ENCODE data around the gene CEMIP2. TPM values are rescaled to one million over a fixed set of nuclear protein-coding genes. Genes with fewer than 3 reads are reported as not detected.

CEMIP2 gene
- polyA plus RNA-seq, 1 of the 3 experiments (the other 2 are of a cell fraction), result 39.8 TPM

DNA sequence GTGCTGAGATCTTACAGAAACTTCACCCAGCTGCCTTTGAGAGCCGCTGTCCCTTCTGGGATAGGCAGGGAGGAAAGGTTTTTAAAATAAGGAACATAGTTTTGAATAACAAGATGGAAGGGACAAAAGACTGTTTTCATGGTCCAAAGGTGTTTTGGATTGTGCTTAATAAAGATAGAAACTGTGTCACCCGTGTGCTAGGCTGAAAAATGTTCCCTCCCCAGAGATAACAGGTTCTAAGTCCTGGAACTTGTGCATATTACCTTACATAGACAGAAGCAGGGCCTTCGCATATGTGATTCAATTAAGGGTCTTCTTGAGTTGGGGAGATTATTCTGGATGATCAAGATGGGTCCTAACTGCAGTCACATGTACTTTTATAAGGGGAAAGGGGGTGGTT, 1.9 kb upstream of the CEMIP2 start:
- TF ChIP-seq TCF12 (IDR thresholded peaks at IDR 0.05) (no peak), ELF1 (IDR thresholded peaks at IDR 0.05) (no peak), YY1 (IDR thresholded peaks at IDR 0.05; ENCODE audit: low read depth) (no peak), MXI1 (IDR thresholded peaks at IDR 0.05; ENCODE audit: low read depth, low read length) (no peak), SMC3 (IDR thresholded peaks at IDR 0.05; ENCODE audit: low read depth, low read length) (no peak), SIN3A (IDR thresholded peaks at IDR 0.05; ENCODE audit: borderline replicate concordance, low read depth, low read length) (no peak), FOSL2 (IDR thresholded peaks at IDR 0.05; ENCODE audit: borderline replicate concordance, low read depth) (no peak), MEF2A (IDR thresholded peaks at IDR 0.05; ENCODE audit: borderline replicate concordance, low read depth) (no peak), NRF1 (IDR thresholded peaks at IDR 0.05; ENCODE audit: low read depth, low read length) (no peak), FOXM1 (IDR thresholded peaks at IDR 0.05; ENCODE audit: low read depth) (no peak), POLR2AphosphoS5 (IDR thresholded peaks at IDR 0.05; ENCODE audit: low read depth, low read length) (no peak), TAF1 (IDR thresholded peaks at IDR 0.05; ENCODE audit: borderline replicate concordance, low read depth, low read length) (no peak), NFIC (IDR thresholded peaks at IDR 0.05; ENCODE audit: borderline replicate concordance) (no peak), EZH2phosphoT487 (IDR thresholded peaks at IDR 0.05; ENCODE audit: borderline replicate concordance, low read depth) (no peak; the same call in 1 of the 2 replicates)
- TF ChIP-seq, protein P1, sequence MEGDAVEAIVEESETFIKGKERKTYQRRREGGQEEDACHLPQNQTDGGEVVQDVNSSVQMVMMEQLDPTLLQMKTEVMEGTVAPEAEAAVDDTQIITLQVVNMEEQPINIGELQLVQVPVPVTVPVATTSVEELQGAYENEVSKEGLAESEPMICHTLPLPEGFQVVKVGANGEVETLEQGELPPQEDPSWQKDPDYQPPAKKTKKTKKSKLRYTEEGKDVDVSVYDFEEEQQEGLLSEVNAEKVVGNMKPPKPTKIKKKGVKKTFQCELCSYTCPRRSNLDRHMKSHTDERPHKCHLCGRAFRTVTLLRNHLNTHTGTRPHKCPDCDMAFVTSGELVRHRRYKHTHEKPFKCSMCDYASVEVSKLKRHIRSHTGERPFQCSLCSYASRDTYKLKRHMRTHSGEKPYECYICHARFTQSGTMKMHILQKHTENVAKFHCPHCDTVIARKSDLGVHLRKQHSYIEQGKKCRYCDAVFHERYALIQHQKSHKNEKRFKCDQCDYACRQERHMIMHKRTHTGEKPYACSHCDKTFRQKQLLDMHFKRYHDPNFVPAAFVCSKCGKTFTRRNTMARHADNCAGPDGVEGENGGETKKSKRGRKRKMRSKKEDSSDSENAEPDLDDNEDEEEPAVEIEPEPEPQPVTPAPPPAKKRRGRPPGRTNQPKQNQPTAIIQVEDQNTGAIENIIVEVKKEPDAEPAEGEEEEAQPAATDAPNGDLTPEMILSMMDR (IDR thresholded peaks at IDR 0.05), result no peak
- TF ChIP-seq, protein P2, sequence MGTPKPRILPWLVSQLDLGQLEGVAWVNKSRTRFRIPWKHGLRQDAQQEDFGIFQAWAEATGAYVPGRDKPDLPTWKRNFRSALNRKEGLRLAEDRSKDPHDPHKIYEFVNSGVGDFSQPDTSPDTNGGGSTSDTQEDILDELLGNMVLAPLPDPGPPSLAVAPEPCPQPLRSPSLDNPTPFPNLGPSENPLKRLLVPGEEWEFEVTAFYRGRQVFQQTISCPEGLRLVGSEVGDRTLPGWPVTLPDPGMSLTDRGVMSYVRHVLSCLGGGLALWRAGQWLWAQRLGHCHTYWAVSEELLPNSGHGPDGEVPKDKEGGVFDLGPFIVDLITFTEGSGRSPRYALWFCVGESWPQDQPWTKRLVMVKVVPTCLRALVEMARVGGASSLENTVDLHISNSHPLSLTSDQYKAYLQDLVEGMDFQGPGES (IDR thresholded peaks at IDR 0.05; ENCODE audit: low read depth, low read length), result no peak
- TF ChIP-seq, protein P3, sequence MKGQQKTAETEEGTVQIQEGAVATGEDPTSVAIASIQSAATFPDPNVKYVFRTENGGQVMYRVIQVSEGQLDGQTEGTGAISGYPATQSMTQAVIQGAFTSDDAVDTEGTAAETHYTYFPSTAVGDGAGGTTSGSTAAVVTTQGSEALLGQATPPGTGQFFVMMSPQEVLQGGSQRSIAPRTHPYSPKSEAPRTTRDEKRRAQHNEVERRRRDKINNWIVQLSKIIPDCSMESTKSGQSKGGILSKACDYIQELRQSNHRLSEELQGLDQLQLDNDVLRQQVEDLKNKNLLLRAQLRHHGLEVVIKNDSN (IDR thresholded peaks at IDR 0.05; ENCODE audit: borderline replicate concordance, low read depth), result no peak
- TF ChIP-seq, protein P4, sequence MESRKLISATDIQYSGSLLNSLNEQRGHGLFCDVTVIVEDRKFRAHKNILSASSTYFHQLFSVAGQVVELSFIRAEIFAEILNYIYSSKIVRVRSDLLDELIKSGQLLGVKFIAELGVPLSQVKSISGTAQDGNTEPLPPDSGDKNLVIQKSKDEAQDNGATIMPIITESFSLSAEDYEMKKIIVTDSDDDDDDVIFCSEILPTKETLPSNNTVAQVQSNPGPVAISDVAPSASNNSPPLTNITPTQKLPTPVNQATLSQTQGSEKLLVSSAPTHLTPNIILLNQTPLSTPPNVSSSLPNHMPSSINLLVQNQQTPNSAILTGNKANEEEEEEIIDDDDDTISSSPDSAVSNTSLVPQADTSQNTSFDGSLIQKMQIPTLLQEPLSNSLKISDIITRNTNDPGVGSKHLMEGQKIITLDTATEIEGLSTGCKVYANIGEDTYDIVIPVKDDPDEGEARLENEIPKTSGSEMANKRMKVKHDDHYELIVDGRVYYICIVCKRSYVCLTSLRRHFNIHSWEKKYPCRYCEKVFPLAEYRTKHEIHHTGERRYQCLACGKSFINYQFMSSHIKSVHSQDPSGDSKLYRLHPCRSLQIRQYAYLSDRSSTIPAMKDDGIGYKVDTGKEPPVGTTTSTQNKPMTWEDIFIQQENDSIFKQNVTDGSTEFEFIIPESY (IDR thresholded peaks at IDR 0.05; ENCODE audit: borderline replicate concordance, low read depth), result no peak
- DNase-seq, result no peak
- Histone ChIP-seq H2AFZ (ENCODE audit: low read depth) (no peak overlapping the region), H3K27me3 (ENCODE audit: insufficient read depth) (peaks cover 5% of the 10 kb centered on the region; the same call in 1 of the 2 replicates), H3K9me3 (no peaks in the 10 kb centered on the region), H3K36me3 (replicated peaks in 1 of 2; ENCODE audit: control insufficient read depth in 1 of 2, insufficient read depth in 2 of 2, low read length in 1 of 2) (no peaks in the 10 kb centered on the region), H3K4me1 (ENCODE audit: control insufficient read depth in 1 of 2, insufficient read depth in 2 of 2, low read depth in 1 of 2, low read length in 1 of 2) (peaks cover 8 to 12% of the 10 kb centered on the region in 2 experiments; a peak in 2 of 4 replicates), H3K9ac (no peak overlapping the region), H3K4me3 (ENCODE audit: low read depth in 2 of 2, low read length in 1 of 2) (no peak overlapping the region), H3K79me2 (ENCODE audit: insufficient read depth) (peaks cover 28% of the 10 kb centered on the region), H4K20me1 (ENCODE audit: insufficient read depth) (no peaks in the 10 kb centered on the region), H3K4me2 (no peak overlapping the region; the same call in 1 of the 2 replicates), H3K9me2 (no peaks in the 10 kb centered on the region), H3K27ac (ENCODE audit: low read depth in 2 of 2, low read length in 1 of 2) (no peak overlapping the region), H3F3A (replicated peaks; ENCODE audit: insufficient read depth) (peaks cover 7% of the 10 kb centered on the region)
- ChIA-PET CTCF (interaction anchor here (1.7 kb wide), 1 partner anchor 165 kb away, joined by 6 read pairs; no protein-coding TSS in a partner anchor), POLR2A (no interaction called here)
- 71% methylated on average over 3 of the region's 3 CpGs for WGBS (ENCODE audit: low lambda C conversion rate)
